Measurements from ENCODE around the gene DNAL1. TPM values are rescaled to one million over a fixed set of nuclear protein-coding genes. Genes with fewer than 3 reads are reported as not detected.
"Not testable (repeated sequence)": the region's sequence is repeated elsewhere in the genome, so short reads cannot be mapped to it uniquely, and the experiment has no call there.

DNAL1 gene
- total RNA-seq, 5 donors from 2014 or later (not counting 1 experiment from before 2014, with no cell fraction given) = 5.5 to 7.2 (median 6.2) TPM

- peak overlapping the region; percentile 61 to 67 for H3K4me3 ChIP-seq (ENCODE audit: control insufficient read depth in 1 of 2, extremely low read depth in 1 of 2, low read length in 1 of 2)
- no peak overlapping the region for H3K27ac ChIP-seq (ENCODE audit: low read length)
- peak; percentile 6 to 24 (median 20) for ATAC-seq (replicated peaks in 1 of 4)
- peaks cover 5 to 10% (median 7%) of the 10 kb centered on the region in 3 donors for H3K4me1 Mint-ChIP-seq
- POLR2A ChIA-PET = no interaction called here
- H3K36me3 ChIP-seq (ENCODE audit: control insufficient read depth in 2 of 2, extremely low read depth in 1 of 2, insufficient read depth in 1 of 2, low read length in 1 of 2) = no peaks in the 10 kb centered on the region
- CTCF ChIA-PET = interaction anchor here (0.5 to 1.4 kb wide), 6 partner anchors 22 to 975 kb away, joined by 3 to 8 read pairs (median 5); partner anchors contain the start of genes ACOT2 (in 1 of the 2) and ACOT6 (in 1 of the 2)
- 22% methylated on average over 41 of the region's 53 CpGs for whole genome bisulfite sequencing (ENCODE audit: insufficient coverage)
- H3K27ac Mint-ChIP-seq = no peak overlapping the region
- H3K9me3 Mint-ChIP-seq = no peaks in the 10 kb centered on the region
- peak in 1 of 35 experiments; percentile 2 for DNase-seq
- H3K4me1 ChIP-seq (ENCODE audit: control insufficient read depth in 1 of 2, extremely low read depth in 1 of 2, insufficient read depth in 2 of 2, low read length in 2 of 2) = peaks cover 0 to 12% of the 10 kb centered on the region in 2 experiments
- H3K9me3 ChIP-seq = no peaks in the 10 kb centered on the region
- H3K27me3 ChIP-seq (replicated peaks in 1 of 2; ENCODE audit: control insufficient read depth in 2 of 2, extremely low read depth in 1 of 2, insufficient read depth in 2 of 2, low read length in 1 of 2) = peaks cover 0 to 27% of the 10 kb centered on the region in 2 experiments
- H3K36me3 Mint-ChIP-seq = no peaks in the 10 kb centered on the region
- H3K4me3 Mint-ChIP-seq = peak overlapping the region; percentile 74 to 76 (median 76)
- peaks cover 7 to 15% of the 10 kb centered on the region in 2 donors for H3K27me3 Mint-ChIP-seq
Observed at GRCh38 chr14:73634011-73634833, 10.6 kb upstream of the DNAL1 start.

DNA sequence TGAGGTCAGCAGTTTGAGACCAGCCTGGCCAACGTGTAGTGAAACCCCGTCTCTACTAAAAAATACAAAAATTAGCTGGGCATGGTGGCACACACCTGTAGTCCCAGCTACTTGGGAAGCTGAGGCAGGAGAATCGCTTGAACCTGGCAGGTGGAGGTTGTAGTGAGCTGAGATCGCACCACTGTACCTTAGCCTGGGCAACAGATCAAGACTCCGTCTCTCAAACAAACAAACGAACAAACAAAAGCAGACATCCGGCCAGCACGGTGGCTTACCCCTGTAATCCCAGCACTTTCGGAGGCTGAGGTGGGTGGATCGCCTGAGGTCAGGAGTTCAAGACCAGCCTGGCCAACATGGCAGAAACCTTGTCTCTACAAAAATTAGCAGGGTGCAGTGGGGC lies 8.4 kb upstream of the DNAL1 start:
- ATAC-seq (replicated peaks in 1 of 4); H3K9me3 Mint-ChIP-seq; H3K27ac Mint-ChIP-seq; H3K27ac ChIP-seq (ENCODE audit: low read length); H3K36me3 Mint-ChIP-seq; H3K9me3 ChIP-seq; POLR2A ChIA-PET; H3K36me3 ChIP-seq (ENCODE audit: control insufficient read depth in 2 of 2, extremely low read depth in 1 of 2, insufficient read depth in 1 of 2, low read length in 1 of 2); DNase-seq; H3K4me3 ChIP-seq (ENCODE audit: control insufficient read depth in 1 of 2, extremely low read depth in 1 of 2, low read length in 1 of 2); H3K4me3 Mint-ChIP-seq: not testable (repeated sequence)
- Mint-ChIP-seq H3K4me1 (peaks cover 5 to 13% (median 8%) of the 10 kb centered on the region in 3 donors), H3K27me3 (peaks cover 4 to 13% of the 10 kb centered on the region in 2 donors)
- 92% methylated on average over 5 of the region's 10 CpGs for WGBS (ENCODE audit: insufficient coverage)
- H3K4me1 ChIP-seq (ENCODE audit: control insufficient read depth in 1 of 2, extremely low read depth in 1 of 2, insufficient read depth in 2 of 2, low read length in 2 of 2) = peaks cover 0 to 12% of the 10 kb centered on the region in 2 experiments
- H3K27me3 ChIP-seq (replicated peaks in 1 of 2; ENCODE audit: control insufficient read depth in 2 of 2, extremely low read depth in 1 of 2, insufficient read depth in 2 of 2, low read length in 1 of 2) = peaks cover 0 to 25% of the 10 kb centered on the region in 2 experiments
- CTCF ChIA-PET = interaction anchor here in 1 of 2 donors (0.5 kb wide), 1 partner anchor 8 kb away, joined by 3 read pairs; the partner anchor contains the start of gene DNAL1

- Mint-ChIP-seq H3K9me3 (no peaks in the 10 kb centered on the region), H3K4me3 (no peak overlapping the region), H3K27ac (no peak overlapping the region), H3K4me1 (peaks cover 5 to 13% (median 8%) of the 10 kb centered on the region in 3 donors), H3K27me3 (peaks cover 4 to 13% of the 10 kb centered on the region in 2 donors), H3K36me3 (no peaks in the 10 kb centered on the region)
- H3K27me3 ChIP-seq (replicated peaks in 1 of 2; ENCODE audit: control insufficient read depth in 2 of 2, extremely low read depth in 1 of 2, insufficient read depth in 2 of 2, low read length in 1 of 2) = peaks cover 0 to 21% of the 10 kb centered on the region in 2 experiments
- no peak overlapping the region for H3K4me3 ChIP-seq (ENCODE audit: control insufficient read depth in 1 of 2, extremely low read depth in 1 of 2, low read length in 1 of 2)
- DNase-seq = no peak
- H3K4me1 ChIP-seq (ENCODE audit: control insufficient read depth in 1 of 2, extremely low read depth in 1 of 2, insufficient read depth in 2 of 2, low read length in 2 of 2) = peaks cover 0 to 12% of the 10 kb centered on the region in 2 experiments
- no peak for ATAC-seq (replicated peaks in 1 of 4)
- H3K27ac ChIP-seq (ENCODE audit: low read length) = no peak overlapping the region
- ChIA-PET CTCF (interaction anchor here in 1 of 2 donors (0.6 to 0.7 kb wide), 2 partner anchors 69 to 797 kb away, joined by 3 read pairs; partner anchors contain the start of gene ACOT2), POLR2A (no interaction called here)
- no peaks in the 10 kb centered on the region for H3K36me3 ChIP-seq (ENCODE audit: control insufficient read depth in 2 of 2, extremely low read depth in 1 of 2, insufficient read depth in 1 of 2, low read length in 1 of 2)
- WGBS (ENCODE audit: insufficient coverage) = 92% methylated on average over 4 of the region's 5 CpGs
- H3K9me3 ChIP-seq = no peaks in the 10 kb centered on the region
Observed at GRCh38 chr14:73637830-73638229, 7.0 kb upstream of the DNAL1 start.

DNA sequence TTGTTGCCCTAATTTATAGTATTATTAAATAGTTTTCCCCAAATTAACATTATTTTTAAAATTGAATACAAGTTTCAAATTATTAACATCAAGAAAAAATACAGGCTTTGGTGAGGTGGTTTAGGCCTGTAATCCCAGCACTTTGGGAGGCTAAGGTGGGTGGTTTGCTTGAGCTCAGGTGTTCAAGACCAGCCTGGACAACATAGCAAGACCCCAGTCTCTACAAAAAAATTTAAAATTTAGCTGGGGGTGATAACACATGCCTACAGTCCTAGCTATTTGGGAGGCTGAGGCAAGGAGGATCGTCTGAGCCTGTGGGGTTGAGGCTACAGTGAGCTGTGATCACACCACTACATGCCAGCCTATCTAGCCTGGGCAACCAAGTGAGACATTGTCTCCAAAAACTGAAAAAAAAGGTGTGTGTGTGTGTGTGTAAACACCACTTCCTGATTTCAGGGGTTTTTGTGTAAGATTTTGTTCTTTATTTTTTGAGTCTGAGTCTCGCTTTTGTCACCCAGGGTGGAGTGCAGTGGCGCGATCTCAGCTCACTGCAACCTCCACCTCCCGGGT lies 3.9 kb upstream of the DNAL1 start:
- Histone ChIP-seq H3K4me3 (ENCODE audit: control insufficient read depth in 1 of 2, extremely low read depth in 1 of 2, low read length in 1 of 2) (no peak overlapping the region), H3K9me3 (no peaks in the 10 kb centered on the region), H3K27me3 (replicated peaks in 1 of 2; ENCODE audit: control insufficient read depth in 2 of 2, extremely low read depth in 1 of 2, insufficient read depth in 2 of 2, low read length in 1 of 2) (no peaks in the 10 kb centered on the region), H3K36me3 (ENCODE audit: control insufficient read depth in 2 of 2, extremely low read depth in 1 of 2, insufficient read depth in 1 of 2, low read length in 1 of 2) (no peaks in the 10 kb centered on the region), H3K27ac (ENCODE audit: low read length) (no peak overlapping the region), H3K4me1 (ENCODE audit: control insufficient read depth in 1 of 2, extremely low read depth in 1 of 2, insufficient read depth in 2 of 2, low read length in 2 of 2) (peaks cover 3 to 11% of the 10 kb centered on the region in 2 experiments)
- Mint-ChIP-seq H3K27me3 (no peaks in the 10 kb centered on the region), H3K36me3 (no peaks in the 10 kb centered on the region), H3K27ac (no peak overlapping the region), H3K4me3 (no peak overlapping the region), H3K9me3 (no peaks in the 10 kb centered on the region), H3K4me1 (peaks cover 15 to 23% (median 20%) of the 10 kb centered on the region in 3 donors)
- WGBS (ENCODE audit: insufficient coverage) = 40% methylated on average over 1 of the region's 5 CpGs
- ChIA-PET CTCF (interaction anchor here in 1 of 2 donors (1.1 kb wide), 1 partner anchor 11 kb away, joined by 5 read pairs; no protein-coding TSS in a partner anchor), POLR2A (no interaction called here)
- DNase-seq (peak in 3 of 35 experiments; percentile 9 to 22 (median 13)), ATAC-seq (replicated peaks in 1 of 4) (no peak)

DNA sequence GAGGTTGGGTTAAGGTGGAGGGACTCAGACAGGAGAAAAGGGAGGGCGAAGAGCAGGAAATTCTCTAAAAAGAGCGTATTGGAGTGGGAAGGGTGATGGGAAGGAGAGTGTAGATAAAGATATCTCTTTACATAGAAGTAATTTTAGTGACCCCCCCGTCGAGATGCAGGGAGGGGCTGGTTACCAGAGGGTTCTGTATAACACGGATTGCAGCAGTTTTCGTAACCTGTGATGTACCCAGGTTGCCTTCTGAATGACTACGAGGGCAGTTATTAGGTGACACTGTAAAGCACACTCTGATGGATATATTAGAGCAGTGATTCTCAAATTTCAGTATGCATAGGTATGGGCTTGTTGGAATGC lies 443 bp downstream of the DNAL1 start:
- POLR2A ChIA-PET = interaction anchor here in 1 of 2 donors (1.1 kb wide), 1 partner anchor 319 kb away, joined by 4 read pairs; no protein-coding TSS in a partner anchor
- peaks cover 17 to 18% (median 17%) of the 10 kb centered on the region in 3 donors for H3K4me1 Mint-ChIP-seq
- H3K4me3 Mint-ChIP-seq = peak overlapping the region; percentile 94 to 95 (median 94)
- DNase-seq (peak in 1 of 35 experiments; percentile 1), ATAC-seq (replicated peaks in 1 of 4) (no peak)
- H3K4me1 ChIP-seq (ENCODE audit: control insufficient read depth in 1 of 2, extremely low read depth in 1 of 2, insufficient read depth in 2 of 2, low read length in 2 of 2) = peaks cover 3 to 11% of the 10 kb centered on the region in 2 experiments
- H3K36me3 Mint-ChIP-seq = no peaks in the 10 kb centered on the region
- no peaks in the 10 kb centered on the region for H3K27me3 Mint-ChIP-seq
- H3K27ac Mint-ChIP-seq = peak overlapping the region; percentile 91 to 93
- 40% methylated on average over 1 of the region's 7 CpGs for WGBS (ENCODE audit: insufficient coverage)
- H3K27ac ChIP-seq (ENCODE audit: low read length) = peak overlapping the region; percentile 65
- no peaks in the 10 kb centered on the region for H3K9me3 Mint-ChIP-seq
- CTCF ChIA-PET = interaction anchor here (0.7 kb wide), 2 partner anchors 9 to 27 kb away, joined by 3 read pairs; no protein-coding TSS in a partner anchor
- no peaks in the 10 kb centered on the region for H3K27me3 ChIP-seq (replicated peaks in 1 of 2; ENCODE audit: control insufficient read depth in 2 of 2, extremely low read depth in 1 of 2, insufficient read depth in 2 of 2, low read length in 1 of 2)
- no peaks in the 10 kb centered on the region for H3K36me3 ChIP-seq (ENCODE audit: control insufficient read depth in 2 of 2, extremely low read depth in 1 of 2, insufficient read depth in 1 of 2, low read length in 1 of 2)
- H3K4me3 ChIP-seq (ENCODE audit: control insufficient read depth in 1 of 2, extremely low read depth in 1 of 2, low read length in 1 of 2) = peak overlapping the region; percentile 76 to 91
- no peaks in the 10 kb centered on the region for H3K9me3 ChIP-seq

GRCh38 chr14:73651005-73651404 lies 6.2 kb downstream of the DNAL1 start:
- Mint-ChIP-seq H3K27me3 (no peaks in the 10 kb centered on the region), H3K27ac (no peak overlapping the region), H3K36me3 (peaks cover 21% of the 10 kb centered on the region), H3K4me1 (peaks cover 0 to 1% (median under 1%) of the 10 kb centered on the region in 3 donors), H3K4me3 (no peak overlapping the region), H3K9me3 (no peaks in the 10 kb centered on the region)
- Histone ChIP-seq H3K4me3 (ENCODE audit: control insufficient read depth in 1 of 2, extremely low read depth in 1 of 2, low read length in 1 of 2) (no peak overlapping the region), H3K27me3 (replicated peaks in 1 of 2; ENCODE audit: control insufficient read depth in 2 of 2, extremely low read depth in 1 of 2, insufficient read depth in 2 of 2, low read length in 1 of 2) (no peaks in the 10 kb centered on the region), H3K9me3 (no peaks in the 10 kb centered on the region), H3K27ac (ENCODE audit: low read length) (no peak overlapping the region), H3K4me1 (ENCODE audit: control insufficient read depth in 1 of 2, extremely low read depth in 1 of 2, insufficient read depth in 2 of 2, low read length in 2 of 2) (no peaks in the 10 kb centered on the region), H3K36me3 (ENCODE audit: control insufficient read depth in 2 of 2, extremely low read depth in 1 of 2, insufficient read depth in 1 of 2, low read length in 1 of 2) (peaks cover 0 to 2% of the 10 kb centered on the region in 2 donors)
- POLR2A ChIA-PET = no interaction called here
- no peak for ATAC-seq (replicated peaks in 1 of 4)
- CTCF ChIA-PET = interaction anchor here in 1 of 2 donors (0.6 kb wide), 1 partner anchor 11 kb away, joined by 3 read pairs; no protein-coding TSS in a partner anchor
- no peak for DNase-seq

Data from T-cell (primary cell).